NCI-H146 treated with DMSO at 0.1 percent for 48 hours (cell line): ENCODE measurements around the gene LRRC18.

Experiments
- DNase-seq: peaks from one replicate; lab custom pipeline; 2025; ENCODE audit not compliant: unreplicated experiment; lab: John Stamatoyannopoulos, UW

The LRRC18 gene

DNA sequence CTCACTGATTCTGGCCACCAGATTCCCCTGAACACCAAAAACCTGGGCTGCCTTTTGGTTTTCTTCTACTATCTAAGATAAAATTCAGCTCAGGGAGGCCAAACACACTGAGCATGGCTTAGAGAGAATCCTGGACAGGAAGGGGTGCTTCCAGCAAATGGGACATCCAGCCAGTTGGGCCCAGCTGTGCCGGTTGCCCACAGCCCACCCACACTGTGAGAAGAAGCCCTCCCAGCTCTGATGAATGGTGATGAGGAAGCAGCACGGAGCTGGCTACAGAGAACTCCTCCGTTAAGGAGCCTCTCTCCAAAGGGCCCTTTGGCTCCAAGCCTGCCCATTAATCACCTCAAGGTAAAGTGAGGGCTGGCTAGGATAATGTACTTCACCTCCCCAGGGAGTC, 15.9 kb downstream of the LRRC18 start:
- DNase-seq, result no peak

DNA sequence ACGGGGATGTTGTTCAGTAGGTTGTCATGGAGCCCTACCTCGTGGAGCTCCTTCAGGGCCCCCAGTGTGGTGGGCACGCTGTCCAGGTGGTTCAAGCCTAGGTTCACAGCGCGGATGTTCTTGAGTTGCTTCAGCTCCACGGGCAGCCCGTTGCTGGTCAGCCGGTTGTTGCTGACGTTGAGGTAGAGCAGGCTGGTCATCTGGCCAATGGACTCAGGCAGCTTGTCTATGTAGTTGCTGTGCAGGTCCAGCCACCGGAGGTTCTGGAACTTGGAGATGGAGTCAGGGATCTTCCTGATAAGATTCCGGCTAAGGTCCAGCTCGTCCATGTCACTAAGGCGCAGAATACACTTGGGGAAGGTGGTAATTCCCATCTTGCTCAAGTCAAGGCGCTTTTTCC, 26.0 kb downstream of the LRRC18 start:
- DNase-seq, result no peak

DNA sequence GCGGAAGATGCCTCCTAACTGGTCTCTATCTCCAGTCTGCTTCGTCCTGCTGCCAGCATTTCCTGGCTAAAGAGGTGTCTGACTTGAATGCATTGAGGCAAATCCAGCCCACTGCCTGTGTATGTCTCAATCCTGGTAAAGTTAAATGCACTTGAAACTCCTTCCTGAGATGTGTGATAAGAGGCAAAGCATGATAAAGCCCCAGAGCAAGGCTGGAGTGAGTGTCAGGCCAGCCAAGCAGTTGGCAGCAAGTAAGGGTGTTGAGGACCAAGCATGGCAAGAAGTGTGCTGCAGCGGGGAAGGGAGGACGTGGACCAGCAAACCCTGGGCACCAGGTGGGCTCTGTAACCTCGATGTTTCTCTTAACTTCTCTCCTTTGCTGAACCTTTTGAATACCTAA, 29.1 kb downstream of the LRRC18 start:
- DNase-seq, result no peak

DNA sequence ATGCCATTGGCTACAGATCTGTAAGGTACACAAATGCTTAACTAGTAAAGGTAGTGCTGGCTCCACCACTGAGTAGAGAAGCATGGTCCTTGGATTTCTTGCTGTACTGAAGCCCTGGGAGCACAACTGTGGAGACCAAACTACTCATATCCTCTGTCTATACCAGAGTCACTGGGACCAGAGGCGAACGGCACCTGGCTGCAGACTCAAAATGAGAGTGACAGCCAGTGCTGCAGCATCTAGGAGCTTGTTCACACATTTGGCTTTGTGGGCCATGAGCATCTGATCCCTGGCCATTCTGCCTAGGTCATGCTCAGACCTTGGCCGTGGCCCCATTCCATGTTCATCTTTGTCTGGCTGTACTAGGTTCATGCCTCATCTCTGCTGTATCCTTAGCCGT, 31.9 kb downstream of the LRRC18 start:
- DNase-seq, result no peak

DNA sequence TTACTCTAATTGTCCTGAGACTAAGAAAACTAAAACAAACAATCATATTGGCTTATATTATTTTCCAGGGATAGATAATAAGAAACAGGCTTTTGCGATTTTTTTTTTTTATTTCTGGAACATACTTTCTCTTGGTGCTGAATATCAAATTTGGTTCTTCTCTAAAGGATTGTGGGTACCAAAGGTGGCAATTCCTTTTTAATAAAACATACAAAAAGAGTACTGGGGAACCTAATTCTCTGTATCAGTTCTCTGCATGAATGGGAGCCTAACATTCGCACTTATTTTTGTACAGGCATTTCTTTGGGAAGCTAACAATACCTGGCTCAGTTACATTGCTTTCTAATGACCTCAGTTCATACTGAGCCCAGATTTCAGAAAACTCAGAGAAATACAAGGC, 32.8 kb downstream of the LRRC18 start:
- no peak for DNase-seq

DNA sequence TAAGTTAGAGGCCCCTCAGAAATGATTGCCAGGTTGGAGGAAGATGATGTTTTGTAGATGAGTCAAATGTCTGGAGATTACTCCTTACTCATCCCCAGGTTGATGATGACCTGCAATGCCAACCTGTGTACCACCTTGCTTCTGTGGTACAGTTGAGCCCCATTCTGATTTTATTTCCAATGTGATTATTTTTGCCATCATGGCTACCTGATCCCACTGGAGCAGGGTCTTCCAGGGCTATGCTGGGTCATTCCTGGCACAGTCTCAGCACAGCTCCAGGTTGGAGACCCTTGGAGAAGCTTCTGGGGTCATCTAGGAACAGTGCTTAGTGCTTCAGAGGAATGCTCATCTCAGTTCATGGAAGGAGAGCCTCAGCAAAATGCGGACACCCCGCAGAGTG, 34.3 kb downstream of the LRRC18 start:
- DNase-seq, result no peak

DNA sequence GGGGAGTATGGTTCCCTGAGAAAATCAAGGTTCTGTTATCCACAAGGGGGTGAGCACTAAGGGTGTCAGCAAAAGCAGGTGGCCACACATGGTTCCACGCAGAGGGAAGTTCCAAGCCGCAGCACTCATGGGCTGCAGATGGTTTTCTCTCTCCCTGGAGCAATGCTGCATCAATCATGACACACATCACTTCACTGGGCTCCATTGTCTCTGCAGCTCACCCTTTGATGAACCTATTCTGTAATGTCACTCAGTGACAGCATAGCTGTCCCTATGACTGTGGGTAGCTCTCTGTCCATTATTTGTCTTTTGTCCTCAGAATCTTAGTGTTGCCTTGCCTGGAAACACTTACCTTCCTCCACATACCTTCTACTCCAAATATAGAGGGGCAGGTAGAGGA, 34.8 kb downstream of the LRRC18 start:
- DNase-seq, result no peak

DNA sequence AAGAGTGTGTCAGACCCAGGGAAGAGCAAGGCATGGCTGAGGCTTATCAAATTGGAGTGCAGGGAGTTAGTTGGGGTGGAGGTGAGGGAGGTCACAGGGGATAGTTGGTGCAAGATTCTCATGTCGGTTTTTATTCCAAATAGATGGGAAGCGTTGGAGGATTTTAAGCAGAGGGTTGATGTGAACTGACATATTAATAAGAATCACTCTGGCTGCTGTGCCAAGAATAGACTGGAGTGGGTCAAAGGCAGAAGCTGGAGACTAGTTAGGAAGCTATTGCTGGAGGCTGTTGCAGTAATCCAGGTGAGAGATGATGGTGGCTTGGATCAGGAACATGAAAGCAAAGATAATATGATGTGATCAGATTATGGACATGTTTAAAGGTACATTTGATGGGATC, 36.5 kb downstream of the LRRC18 start:
- DNase-seq, result no peak

DNA sequence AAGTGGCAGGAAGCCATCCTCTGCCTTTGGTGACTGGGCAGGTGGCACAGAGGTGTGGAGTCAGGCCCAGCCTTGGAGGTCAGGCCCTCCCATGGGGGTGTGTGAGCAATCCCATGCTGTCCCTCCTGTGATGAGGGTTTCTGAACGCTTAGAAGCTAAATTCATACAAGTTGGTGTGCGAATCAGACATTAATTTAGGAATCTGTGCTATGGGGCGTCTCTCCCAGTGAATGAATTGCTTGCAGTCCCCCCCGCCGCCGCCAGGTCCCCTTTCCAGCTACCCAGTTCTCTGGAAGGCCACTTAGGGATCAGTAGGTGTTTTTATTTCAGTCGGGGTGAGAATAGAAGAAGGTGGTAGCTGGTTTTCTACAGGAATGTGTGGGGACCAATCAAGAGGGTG, 37.5 kb downstream of the LRRC18 start:
- DNase-seq, result no peak

DNA sequence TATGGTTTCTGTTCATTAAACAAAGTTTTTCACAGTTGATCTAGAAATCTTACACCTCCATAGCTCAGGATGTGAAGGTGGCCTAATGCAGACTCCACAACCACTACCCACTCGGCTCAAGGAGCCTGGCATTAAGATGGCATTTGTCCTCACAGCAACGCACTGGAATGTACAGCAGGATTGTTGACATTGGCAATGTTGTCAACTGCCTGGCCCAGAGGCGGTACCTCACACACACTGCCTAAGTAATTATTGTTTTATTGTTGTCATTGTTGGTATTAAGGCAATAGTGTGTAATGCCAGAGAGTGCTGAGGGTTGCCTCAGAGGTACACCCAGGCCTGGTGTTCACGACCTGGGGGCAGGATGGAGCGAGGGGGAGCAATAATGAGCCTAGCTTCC, 38.3 kb downstream of the LRRC18 start:
- DNase-seq, result no peak

DNA sequence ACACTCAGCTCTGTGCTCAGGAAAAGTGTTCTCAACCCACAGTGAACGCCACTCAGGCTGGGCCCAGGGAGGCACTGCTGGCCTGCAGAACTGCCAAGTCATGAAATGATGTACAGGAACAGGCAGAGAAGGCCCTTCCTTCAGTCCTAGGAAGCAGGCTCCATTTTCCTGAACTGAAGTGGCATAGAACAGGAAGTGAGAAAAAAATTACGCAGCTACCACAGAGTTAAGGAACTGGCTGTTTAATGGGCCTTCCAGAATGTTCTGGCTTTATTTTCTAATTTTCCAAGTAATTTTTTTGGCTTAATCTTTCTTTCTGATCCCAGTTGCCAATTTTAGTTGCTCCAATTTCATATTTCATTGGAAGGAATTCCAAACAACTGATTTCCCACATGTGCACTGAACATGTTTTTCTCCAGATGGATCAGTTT, 39.3 kb downstream of the LRRC18 start:
- no peak for DNase-seq

DNA sequence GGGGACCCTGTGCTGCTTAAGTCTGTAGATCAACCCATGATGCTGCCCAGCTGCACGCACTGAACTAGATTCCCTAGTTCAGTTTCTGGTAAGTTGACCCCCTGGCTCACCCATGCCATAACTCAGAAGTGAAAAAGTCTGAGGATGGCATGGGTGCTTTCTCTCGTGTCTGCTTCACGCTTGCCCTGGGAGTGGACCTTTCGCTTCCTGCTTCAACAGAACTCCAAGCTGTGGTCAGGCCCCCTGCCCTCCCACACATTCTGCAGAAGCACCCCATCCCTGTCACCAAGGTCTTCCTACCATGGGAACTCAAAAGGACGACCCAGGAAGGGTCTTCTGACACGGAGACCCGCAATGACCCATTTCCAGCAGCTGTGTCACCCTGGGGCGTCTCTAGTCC, 39.9 kb downstream of the LRRC18 start:
- no peak for DNase-seq

DNA sequence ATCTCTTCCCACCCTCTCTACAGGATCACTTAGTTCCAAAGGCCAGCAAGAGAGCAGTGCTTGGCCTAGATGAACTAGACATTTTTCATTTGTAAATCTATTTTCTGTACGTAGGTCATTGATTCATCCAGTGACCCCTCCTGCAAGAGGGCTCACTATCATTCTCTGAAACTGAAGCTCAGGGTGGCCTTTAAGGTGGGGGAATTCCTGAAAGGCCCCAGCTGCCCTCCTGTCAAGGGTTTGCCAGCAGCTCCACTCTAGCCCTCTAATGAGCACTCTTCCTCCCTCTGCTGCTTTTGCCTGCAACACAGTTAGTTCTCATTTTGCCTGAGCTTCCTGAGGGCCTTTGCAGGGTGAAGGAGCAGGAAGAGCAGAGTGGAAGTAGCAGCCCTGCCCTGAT, 41.2 kb downstream of the LRRC18 start:
- no peak for DNase-seq

DNA sequence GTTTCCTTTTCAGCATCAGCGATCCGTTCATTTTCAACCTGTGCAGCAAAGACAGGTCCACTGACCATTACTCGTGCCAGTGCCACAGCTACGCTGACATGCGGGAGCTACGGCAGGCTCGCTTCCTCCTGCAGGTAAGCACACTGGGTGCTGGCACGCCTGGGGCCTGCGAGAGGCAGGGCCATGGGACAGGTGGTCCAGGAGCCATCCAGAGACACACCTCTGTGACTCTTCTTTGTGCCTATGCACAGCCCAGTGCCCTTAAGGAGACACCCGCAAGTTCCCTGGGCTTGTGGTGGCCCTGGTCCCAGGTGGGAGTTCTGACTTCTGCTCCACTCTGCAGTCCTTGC, 42.2 kb downstream of the LRRC18 start:
- DNase-seq, result no peak

DNA sequence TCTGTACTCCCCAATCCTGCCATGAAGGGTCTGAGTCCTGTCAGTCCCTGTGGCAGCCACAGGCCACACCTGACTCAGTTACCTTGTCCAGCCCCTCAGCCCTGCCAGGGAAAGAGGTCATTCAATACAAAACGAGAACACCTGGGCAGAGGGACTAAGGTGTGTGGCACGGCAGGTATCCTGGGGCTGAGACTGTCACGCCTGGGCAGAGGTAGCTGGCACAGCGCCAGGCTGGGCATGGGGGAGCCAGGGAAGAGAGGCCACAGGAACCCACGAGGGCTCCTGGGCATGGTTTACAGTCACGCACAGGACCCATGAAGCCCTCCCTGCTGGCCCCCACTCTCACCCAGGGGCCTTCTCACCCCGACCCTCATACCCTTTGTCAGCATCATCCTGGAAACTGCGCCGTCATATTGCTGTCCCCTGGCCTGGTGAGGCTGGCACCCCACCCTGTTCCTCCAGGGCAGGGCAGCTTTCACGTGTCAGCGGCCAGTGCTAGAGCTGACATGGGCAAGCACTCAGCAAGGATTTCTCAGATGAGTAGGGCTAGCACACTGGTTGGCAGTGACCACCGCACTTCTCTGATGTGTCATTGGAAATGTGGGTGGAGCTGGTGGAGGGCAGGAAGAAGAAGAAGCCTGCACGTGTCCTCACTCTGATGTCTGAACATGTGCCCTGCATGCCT, 42.7 kb downstream of the LRRC18 start:
- DNase-seq, result no peak

DNA sequence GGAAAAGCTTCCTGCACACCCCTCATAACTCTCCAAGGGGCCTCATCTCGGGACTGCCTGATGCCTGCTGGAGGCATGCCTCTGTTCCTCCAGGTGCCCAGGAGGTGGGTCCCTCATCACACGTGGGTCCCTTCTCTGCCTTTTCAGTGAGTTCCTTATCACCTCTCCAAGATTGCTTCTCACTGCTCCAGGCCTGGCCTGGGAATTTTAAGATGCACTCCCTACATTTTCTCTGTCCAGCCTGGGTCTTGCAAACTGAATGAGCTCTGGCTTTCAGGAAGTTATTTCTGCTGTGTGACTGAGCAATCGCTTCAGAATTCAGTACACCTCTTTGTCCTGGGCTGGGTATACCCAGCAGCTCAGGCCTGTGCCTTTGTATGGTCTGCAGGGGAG, 43.8 kb downstream of the LRRC18 start:
- no peak for DNase-seq

DNA sequence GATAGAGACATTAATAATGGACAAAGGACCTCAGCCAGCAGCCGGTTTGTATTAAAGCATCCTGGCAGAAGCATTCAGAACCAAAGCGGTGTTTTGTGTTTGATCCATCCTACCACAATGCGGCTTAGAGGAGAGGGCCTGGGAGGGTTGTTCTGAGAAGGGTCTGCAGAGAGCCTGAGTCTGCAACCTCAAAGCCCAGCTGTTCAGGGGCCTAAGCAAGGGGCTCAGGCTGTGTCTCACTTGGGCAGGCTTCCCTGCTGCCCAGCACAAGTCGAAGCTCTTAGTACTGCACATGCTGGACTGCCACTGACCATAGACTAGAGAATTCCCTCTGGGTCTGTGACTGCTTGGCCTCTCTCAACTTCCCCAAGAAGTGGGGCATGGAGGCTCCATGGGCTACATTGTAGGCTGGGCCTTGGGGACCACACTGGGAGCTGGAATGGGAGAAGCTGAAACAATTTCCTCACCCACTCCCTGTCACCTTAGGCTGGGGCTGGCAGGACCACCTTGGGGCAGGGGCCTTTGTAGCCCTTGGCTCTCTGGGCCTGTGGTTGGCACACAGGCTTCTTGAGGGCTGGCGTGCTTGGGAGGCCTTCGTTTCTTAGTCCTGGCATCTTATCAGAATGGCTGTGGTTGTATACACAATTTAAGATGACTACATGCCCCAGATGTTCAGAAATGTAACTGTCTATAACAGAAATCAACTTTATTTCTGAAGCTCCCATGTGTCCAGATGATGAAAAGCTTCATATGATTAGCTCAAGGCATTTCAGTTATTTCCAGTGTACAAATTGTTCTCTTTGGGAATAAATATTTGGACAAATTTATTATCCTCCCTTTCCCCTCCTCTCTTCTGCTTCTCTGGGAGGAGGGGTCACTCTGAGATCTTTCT, 44.5 kb downstream of the LRRC18 start:
- no peak for DNase-seq

DNA sequence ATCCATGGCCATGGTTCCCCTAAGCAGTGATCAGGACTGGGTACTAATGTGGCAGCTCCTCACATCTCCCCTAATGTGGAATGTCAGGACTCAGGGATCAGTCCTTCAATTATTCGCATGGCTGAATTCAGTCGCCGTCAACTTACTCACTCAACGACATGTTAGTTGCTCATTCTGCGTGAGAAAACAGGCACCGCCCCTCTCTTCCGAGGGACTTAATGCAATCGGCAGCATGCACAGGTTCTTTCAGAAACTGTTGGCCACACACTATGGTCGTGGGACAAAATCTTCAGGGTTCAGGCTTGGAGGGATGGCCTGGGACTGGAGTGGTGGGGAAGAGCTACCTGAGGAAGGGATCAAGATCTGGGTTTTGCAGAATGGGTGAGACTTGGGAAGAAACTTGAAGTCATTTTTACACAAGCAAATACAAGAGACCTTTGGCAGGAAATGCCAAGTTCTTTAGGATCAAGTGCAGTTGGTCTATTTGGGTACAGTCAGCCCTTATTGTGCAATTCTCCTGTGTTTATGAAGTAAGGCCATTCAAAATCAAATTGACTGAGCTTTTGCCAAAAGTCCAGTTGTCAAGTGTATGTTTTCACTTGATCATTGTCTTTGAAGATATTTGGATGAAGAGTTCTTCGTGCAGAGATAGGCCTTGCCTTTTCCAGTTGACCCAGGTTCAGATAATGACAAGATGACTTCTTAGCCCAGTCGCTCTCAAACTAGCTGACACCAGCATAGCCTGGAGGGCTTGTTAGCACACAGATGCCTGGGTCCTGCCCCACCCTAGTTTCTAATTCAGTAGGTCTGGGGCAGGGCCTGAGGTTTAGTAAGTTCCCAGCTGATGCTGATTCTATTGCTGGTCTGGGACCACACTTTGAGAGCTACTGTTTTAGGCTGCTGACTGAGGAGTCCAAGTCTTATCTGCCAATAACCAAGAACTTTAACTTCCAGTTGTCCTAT, 48.5 kb downstream of the LRRC18 start:
- no peak for DNase-seq

DNA sequence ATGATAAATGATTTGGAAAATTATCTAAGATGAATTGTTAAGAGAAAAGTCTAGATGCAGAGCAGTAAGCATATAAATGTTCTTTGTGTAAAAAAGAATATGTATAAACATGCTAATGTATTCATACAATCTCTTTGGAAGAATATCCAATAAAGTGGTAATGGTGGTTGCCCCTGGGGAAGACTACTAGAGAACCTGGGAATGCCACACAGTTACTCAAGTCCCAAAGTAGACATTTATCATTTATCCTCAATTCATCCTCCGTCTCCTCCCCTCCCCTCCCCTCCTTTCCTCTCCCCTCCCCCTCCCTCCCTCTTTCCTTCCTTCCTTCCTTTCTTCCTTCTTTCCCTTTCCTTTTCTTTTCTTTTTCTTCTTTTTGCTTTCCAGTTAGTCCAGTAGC, 51.7 kb downstream of the LRRC18 start:
- no peak for DNase-seq

DNA sequence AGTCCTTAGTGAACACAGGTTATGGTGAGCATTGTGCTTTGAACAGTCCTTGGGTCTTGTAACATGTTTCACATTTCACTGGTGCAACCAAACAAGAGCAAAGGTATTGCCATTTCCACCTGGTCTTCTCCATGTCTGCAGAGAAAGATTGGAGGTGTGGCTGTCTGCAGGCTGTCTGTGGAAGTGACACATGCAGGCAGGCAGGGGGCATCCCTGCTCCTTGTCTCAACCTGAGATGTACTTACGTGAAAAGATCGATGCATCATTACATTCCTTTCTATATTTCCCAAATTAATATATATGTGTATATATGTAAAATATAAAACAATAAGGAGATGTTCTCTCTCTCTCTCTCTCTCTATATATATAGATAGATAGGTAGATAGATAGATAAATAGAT, 54.3 kb downstream of the LRRC18 start:
- DNase-seq, result peak; percentile 14

DNA sequence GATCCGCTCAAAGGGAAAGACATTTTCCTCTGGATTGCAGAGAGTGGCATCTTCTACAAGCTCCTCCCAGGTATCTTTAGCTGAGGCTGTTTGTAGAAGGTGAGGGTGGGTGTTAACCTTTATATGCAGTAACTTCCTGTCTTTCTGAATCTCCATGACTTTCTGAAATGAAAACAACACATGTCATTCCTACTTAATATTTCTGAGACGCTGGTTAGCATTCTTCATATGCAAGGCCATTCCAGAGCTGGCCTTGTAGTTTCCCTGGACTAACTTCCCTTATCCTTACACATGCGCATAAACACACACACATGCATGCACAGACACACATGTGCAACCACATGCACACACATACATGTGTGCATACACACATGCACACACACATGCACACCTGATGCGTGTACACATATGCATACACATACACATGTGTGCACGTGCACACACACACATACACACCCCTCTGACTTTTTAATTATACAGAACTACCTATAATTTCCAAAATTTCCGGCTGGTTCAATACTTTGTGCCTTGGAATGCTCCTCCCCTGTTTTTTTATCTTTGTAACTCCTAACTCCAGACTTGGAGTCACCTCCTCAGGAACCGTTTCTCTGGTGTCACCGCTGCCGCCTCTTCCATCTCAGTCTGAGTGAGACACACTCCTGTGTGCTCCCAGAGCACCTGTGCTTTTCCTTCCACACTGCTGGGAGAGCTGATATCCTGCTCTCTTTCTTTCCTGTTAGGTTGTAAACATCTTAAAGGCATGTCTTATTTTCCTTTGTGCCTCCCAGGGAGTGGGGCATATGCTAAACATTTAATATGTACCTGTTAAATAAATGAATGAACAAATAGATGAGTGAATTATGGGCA, 55.2 kb downstream of the LRRC18 start:
- no peak for DNase-seq
